BE2C (cell line): ENCODE measurements around the gene SPSB2.

Experiments used
- DNase-seq: peaks from one replicate; pipeline ENCODE4 v3.0.0-alpha.2; 2020
- H3K27me3 ChIP-seq: fragments of 250-450 bp; sonication (Bioruptor Pico); 2 replicates; pipeline ENCODE4 v1.5.1; 2020; ENCODE audit warnings: mild to moderate bottlenecking
- H3K36me3 ChIP-seq: fragments of 250-450 bp; sonication (Bioruptor Pico); 2 replicates; pipeline ENCODE4 v1.5.1; 2020; ENCODE audit warnings: mild to moderate bottlenecking
- H3K4me1 ChIP-seq: fragments of 250-450 bp; sonication (Bioruptor Pico); 2 replicates; pipeline ENCODE4 v1.5.1; 2020
- H3K4me3 ChIP-seq: 2 replicates; pipeline ENCODE4 v1.5.1; 2011; ENCODE audit warnings: low read depth, low read length
- H3K9me3 ChIP-seq: fragments of 250-450 bp; sonication (Bioruptor Pico); 2 replicates; pipeline ENCODE4 v1.5.1; 2020
- TF ChIP-seq, protein P1 (sequence below): IDR thresholded peaks from 2 replicates; pipeline ENCODE4 v1.5.1; 2012; ENCODE audit warnings: mild to moderate bottlenecking, low read depth, low read length

Gene SPSB2

GRCh38 chr12:6833189-6833890 is 39.8 kb downstream of the SPSB2 start:
- DNase-seq, result no peak
- TF ChIP-seq, protein P1, sequence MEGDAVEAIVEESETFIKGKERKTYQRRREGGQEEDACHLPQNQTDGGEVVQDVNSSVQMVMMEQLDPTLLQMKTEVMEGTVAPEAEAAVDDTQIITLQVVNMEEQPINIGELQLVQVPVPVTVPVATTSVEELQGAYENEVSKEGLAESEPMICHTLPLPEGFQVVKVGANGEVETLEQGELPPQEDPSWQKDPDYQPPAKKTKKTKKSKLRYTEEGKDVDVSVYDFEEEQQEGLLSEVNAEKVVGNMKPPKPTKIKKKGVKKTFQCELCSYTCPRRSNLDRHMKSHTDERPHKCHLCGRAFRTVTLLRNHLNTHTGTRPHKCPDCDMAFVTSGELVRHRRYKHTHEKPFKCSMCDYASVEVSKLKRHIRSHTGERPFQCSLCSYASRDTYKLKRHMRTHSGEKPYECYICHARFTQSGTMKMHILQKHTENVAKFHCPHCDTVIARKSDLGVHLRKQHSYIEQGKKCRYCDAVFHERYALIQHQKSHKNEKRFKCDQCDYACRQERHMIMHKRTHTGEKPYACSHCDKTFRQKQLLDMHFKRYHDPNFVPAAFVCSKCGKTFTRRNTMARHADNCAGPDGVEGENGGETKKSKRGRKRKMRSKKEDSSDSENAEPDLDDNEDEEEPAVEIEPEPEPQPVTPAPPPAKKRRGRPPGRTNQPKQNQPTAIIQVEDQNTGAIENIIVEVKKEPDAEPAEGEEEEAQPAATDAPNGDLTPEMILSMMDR, result no peak
- H3K9me3 ChIP-seq, result no peaks in the 10 kb centered on the region
- H3K4me3 ChIP-seq, result no peak overlapping the region
- peaks cover 74% of the 10 kb centered on the region for H3K36me3 ChIP-seq
- H3K4me1 ChIP-seq, result no peaks in the 10 kb centered on the region; the same call in 1 of the 2 replicates
- no peaks in the 10 kb centered on the region for H3K27me3 ChIP-seq

DNA sequence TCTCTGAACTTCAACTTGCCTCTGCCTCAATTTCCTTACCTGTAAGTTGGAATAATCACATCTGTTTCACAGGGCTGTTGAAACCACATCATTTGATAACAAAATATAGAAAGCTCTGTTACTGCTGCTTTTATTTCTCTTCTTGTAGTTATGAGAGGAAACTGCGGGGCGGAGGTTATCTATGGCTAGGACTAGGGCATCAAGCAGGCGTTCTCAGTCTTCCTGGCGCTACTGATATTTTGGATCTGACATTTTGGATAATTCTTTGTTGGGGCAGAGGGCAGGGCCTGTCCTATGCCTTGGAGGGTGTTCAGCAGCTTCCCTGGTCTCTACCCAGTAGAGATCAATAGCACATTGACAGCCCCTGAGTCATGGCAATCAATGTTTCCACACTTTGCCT is 41.0 kb downstream of the SPSB2 start:
- TF ChIP-seq, protein P1, result no peak
- Histone ChIP-seq H3K4me3 (no peak overlapping the region), H3K36me3 (peaks cover 62% of the 10 kb centered on the region), H3K9me3 (no peaks in the 10 kb centered on the region), H3K4me1 (peaks cover 2% of the 10 kb centered on the region), H3K27me3 (no peaks in the 10 kb centered on the region)
- DNase-seq, result no peak

GRCh38 chr12:6831450-6831995 is 41.6 kb downstream of the SPSB2 start:
- TF ChIP-seq, protein P1, result no peak
- H3K4me3 ChIP-seq, result no peak overlapping the region
- no peaks in the 10 kb centered on the region for H3K27me3 ChIP-seq
- H3K9me3 ChIP-seq, result no peaks in the 10 kb centered on the region
- peaks cover 6% of the 10 kb centered on the region for H3K4me1 ChIP-seq
- peaks cover 56% of the 10 kb centered on the region for H3K36me3 ChIP-seq
- DNase-seq, result peak; percentile 3

DNA sequence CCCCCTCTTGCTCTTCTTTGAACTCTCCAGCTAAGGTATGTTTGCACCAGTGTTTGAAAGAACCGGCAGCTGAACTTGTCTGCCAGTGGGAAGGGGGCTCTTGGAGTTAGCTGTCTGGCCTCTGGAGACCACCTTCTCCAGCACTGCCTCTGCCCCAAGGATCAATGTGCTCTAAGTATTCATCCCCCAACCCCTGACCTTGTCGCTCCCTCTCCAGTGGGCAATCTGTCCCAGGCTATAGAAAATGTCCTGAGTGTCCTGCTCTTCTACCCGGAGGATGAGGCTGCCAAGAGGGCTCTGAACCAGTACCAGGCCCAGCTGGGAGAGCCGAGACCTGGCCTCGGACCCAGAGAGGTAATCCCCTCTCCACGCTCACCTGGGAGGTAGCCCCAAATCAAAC is 42.1 kb downstream of the SPSB2 start:
- no peak for DNase-seq
- peaks cover 52% of the 10 kb centered on the region for H3K36me3 ChIP-seq
- H3K4me3 ChIP-seq, result no peak overlapping the region
- peaks cover 6% of the 10 kb centered on the region for H3K4me1 ChIP-seq
- no peaks in the 10 kb centered on the region for H3K9me3 ChIP-seq
- TF ChIP-seq, protein P1, result no peak
- H3K27me3 ChIP-seq, result no peaks in the 10 kb centered on the region

DNA sequence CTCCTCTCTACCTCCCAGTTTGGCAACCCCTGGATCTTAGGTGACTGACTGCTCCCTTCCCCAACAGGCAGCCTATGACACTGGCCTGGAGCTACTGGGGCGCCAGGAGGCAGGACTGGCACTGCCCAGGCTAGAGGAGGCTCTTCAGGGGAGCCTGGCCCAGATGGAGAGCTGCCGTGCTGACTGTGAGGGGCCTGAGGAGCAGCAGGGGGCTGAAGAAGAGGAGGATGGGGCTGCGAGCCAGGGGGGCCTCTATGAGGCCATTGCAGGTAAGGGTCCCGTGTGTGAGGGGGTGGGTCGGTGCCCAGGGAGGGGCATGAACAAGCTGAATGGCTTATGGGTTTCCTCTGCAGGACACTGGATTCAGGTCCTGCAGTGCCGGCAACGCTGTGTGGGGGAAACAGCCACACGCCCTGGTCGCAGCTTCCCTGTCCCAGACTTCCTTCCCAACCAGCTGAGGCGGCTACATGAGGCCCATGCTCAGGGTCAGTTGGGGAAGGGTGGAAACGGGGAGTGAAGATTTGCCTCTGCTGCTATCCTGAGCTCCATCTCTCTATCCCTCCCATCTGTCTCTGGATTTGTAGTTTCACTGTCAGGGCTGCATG is 42.7 kb downstream of the SPSB2 start:
- TF ChIP-seq, protein P1, result no peak
- Histone ChIP-seq H3K4me1 (peaks cover 6% of the 10 kb centered on the region), H3K9me3 (no peaks in the 10 kb centered on the region), H3K4me3 (peak overlapping the region; percentile 98), H3K36me3 (peaks cover 52% of the 10 kb centered on the region), H3K27me3 (no peaks in the 10 kb centered on the region)
- no peak for DNase-seq
